ENCODE results near the gene ULK2. TPM values are rescaled to one million over a fixed set of nuclear protein-coding genes. Genes with fewer than 3 reads are reported as not detected.

The ULK2 gene
- total RNA-seq, 3 donors from 2014 or later (not counting 1 experiment from before 2014, with no cell fraction given) = 13.7 to 20.6 (median 19.2) TPM

DNA sequence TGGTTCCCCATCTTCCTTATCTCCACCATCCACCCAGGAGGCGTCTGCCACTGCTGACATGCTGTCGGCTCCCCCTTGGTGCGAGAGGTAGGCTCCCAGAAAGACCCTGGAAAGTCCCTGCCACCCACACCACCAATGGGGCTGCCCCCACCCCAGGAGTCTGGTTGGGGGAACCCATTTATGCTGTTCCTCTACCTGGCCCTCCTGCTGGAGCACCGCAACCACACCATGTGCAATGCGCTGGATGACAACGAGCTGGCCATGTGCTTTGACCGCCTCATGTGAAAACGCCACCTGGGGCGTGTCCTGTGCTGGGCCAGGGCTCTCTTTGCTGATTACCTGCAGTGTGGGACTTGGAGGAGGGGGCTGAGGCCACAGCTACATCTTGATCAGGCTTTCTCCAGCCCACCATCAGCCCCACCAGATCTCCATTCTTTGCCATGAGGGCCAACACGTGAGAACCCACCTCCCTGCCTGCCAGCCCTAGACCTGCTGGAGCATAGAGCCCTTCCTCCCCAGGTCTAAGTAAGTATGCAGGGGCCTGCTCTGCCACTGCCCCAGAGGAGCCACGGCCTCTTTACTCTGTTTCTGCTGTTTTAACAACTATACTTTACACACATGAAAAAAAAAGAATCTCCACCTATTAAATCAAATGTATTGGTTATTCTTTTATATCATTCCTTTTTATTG, 111.8 kb downstream of the ULK2 start:
- peaks cover 2% of the 10 kb centered on the region for H3K27me3 ChIP-seq (ENCODE audit: control insufficient read depth, insufficient read depth, low read length)

GRCh38 chr17:19755392-19755791, 112.3 kb downstream of the ULK2 start:
- ATAC-seq (no peak), DNase-seq (no peak)
- Histone ChIP-seq H3K27me3 (ENCODE audit: control insufficient read depth, insufficient read depth, low read length) (peaks cover 2% of the 10 kb centered on the region), H3K36me3 (ENCODE audit: control insufficient read depth, insufficient read depth, low read length) (no peaks in the 10 kb centered on the region), H3K4me3 (ENCODE audit: low read length) (no peak overlapping the region), H3K9me3 (ENCODE audit: control insufficient read depth, insufficient read depth, low read length) (no peaks in the 10 kb centered on the region), H3K27ac (ENCODE audit: low read length) (no peak overlapping the region), H3K4me1 (ENCODE audit: control insufficient read depth, insufficient read depth, low read length) (no peaks in the 10 kb centered on the region)
- 90% methylated on average over 6 of the region's 6 CpGs for WGBS (ENCODE audit: insufficient coverage)
- Mint-ChIP-seq H3K27me3 (ENCODE audit: low read depth in 2 of 2) (peaks cover 2 to 23% of the 10 kb centered on the region in 2 donors), H3K36me3 (no peaks in the 10 kb centered on the region), H3K27ac (no peak overlapping the region), H3K9me3 (no peaks in the 10 kb centered on the region), H3K4me3 (no peak overlapping the region), H3K4me1 (no peaks in the 10 kb centered on the region)
- intact Hi-C loops (cut with micrococcal nuclease) = no loop called here
- TF ChIP-seq, protein P1, sequence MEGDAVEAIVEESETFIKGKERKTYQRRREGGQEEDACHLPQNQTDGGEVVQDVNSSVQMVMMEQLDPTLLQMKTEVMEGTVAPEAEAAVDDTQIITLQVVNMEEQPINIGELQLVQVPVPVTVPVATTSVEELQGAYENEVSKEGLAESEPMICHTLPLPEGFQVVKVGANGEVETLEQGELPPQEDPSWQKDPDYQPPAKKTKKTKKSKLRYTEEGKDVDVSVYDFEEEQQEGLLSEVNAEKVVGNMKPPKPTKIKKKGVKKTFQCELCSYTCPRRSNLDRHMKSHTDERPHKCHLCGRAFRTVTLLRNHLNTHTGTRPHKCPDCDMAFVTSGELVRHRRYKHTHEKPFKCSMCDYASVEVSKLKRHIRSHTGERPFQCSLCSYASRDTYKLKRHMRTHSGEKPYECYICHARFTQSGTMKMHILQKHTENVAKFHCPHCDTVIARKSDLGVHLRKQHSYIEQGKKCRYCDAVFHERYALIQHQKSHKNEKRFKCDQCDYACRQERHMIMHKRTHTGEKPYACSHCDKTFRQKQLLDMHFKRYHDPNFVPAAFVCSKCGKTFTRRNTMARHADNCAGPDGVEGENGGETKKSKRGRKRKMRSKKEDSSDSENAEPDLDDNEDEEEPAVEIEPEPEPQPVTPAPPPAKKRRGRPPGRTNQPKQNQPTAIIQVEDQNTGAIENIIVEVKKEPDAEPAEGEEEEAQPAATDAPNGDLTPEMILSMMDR (IDR thresholded peaks at IDR 0.05) = no peak

More for the DNA sequence above, 111.8 kb downstream of the ULK2 start:
- H3K4me1 ChIP-seq (ENCODE audit: control insufficient read depth, insufficient read depth, low read length) = no peaks in the 10 kb centered on the region
- WGBS (ENCODE audit: insufficient coverage) = 78% methylated on average over 10 of the region's 11 CpGs
- no peak overlapping the region for H3K27ac ChIP-seq (ENCODE audit: low read length)
- H3K4me3 ChIP-seq (ENCODE audit: low read length) = no peak overlapping the region
- Mint-ChIP-seq H3K9me3 (no peaks in the 10 kb centered on the region), H3K4me3 (no peak overlapping the region), H3K36me3 (no peaks in the 10 kb centered on the region), H3K4me1 (no peaks in the 10 kb centered on the region), H3K27me3 (ENCODE audit: low read depth in 2 of 2) (peaks cover 8 to 21% of the 10 kb centered on the region in 2 donors), H3K27ac (no peak overlapping the region)
- TF ChIP-seq, protein P1 (IDR thresholded peaks at IDR 0.05) = no peak
- intact Hi-C loops (cut with micrococcal nuclease) = no loop called here
- ATAC-seq = no peak
- H3K36me3 ChIP-seq (ENCODE audit: control insufficient read depth, insufficient read depth, low read length) = no peaks in the 10 kb centered on the region
- no peaks in the 10 kb centered on the region for H3K9me3 ChIP-seq (ENCODE audit: control insufficient read depth, insufficient read depth, low read length)
- no peak for DNase-seq

GRCh38 chr17:19753661-19754463, 113.9 kb downstream of the ULK2 start:
- H3K36me3 Mint-ChIP-seq = no peaks in the 10 kb centered on the region
- 87% methylated on average over 11 of the region's 12 CpGs for WGBS (ENCODE audit: insufficient coverage)
- no peak overlapping the region for H3K27ac ChIP-seq (ENCODE audit: low read length)
- no peak overlapping the region for H3K27ac Mint-ChIP-seq
- no peak for ATAC-seq
- no peaks in the 10 kb centered on the region for H3K4me1 Mint-ChIP-seq
- H3K4me3 Mint-ChIP-seq = no peak overlapping the region
- peaks cover 0 to 19% of the 10 kb centered on the region in 2 donors for H3K27me3 Mint-ChIP-seq (ENCODE audit: low read depth in 2 of 2)
- no peaks in the 10 kb centered on the region for H3K4me1 ChIP-seq (ENCODE audit: control insufficient read depth, insufficient read depth, low read length)
- TF ChIP-seq, protein P1 (IDR thresholded peaks at IDR 0.05) = no peak
- H3K4me3 ChIP-seq (ENCODE audit: low read length) = no peak overlapping the region
- no peaks in the 10 kb centered on the region for H3K9me3 Mint-ChIP-seq
- no peaks in the 10 kb centered on the region for H3K36me3 ChIP-seq (ENCODE audit: control insufficient read depth, insufficient read depth, low read length)
- H3K27me3 ChIP-seq (ENCODE audit: control insufficient read depth, insufficient read depth, low read length) = peaks cover 2% of the 10 kb centered on the region
- H3K9me3 ChIP-seq (ENCODE audit: control insufficient read depth, insufficient read depth, low read length) = no peaks in the 10 kb centered on the region
- DNase-seq = no peak
- intact Hi-C loops (cut with micrococcal nuclease) = no loop called here

All from natural killer cell (primary cell).